NT2/D1 (cell line): ENCODE results near the gene NBDY.

Experiments used
- SUZ12 ChIP-seq: IDR thresholded peaks from 2 replicates; pipeline ENCODE4 v1.6.1; 2011; ENCODE audit not compliant: insufficient read length, insufficient read depth; ENCODE audit errors: extremely low read depth
- YY1 ChIP-seq: IDR thresholded peaks from 2 replicates; pipeline ENCODE4 v1.6.1; 2011; ENCODE audit not compliant: insufficient read length, insufficient read depth
- ZNF274 ChIP-seq: IDR thresholded peaks from 2 replicates; pipeline ENCODE4 v1.6.1; 2011; ENCODE audit warnings: mild to moderate bottlenecking, low read depth, low read length

- TF ChIP-seq YY1: no peak
- no peak for TF ChIP-seq ZNF274
- no peak for TF ChIP-seq SUZ12
Observed at GRCh38 chrX:56763556-56764152, 34.6 kb downstream of the NBDY start.
